Motor neuron (in vitro differentiated cells): ENCODE data around the gene CDH1. TPM values are rescaled to one million over a fixed set of nuclear protein-coding genes. Genes with fewer than 3 reads are reported as not detected.

Source experiments
- ATAC-seq, 8 experiments: fragments of 200-7000 bp; cut with Tn5 transposase; replicated peaks in 6 of 8; 2 replicates each; pipeline ENCODE4 v1.8.0; 2021; ENCODE audit warnings: mild to moderate bottlenecking in 8 of 8, moderate library complexity in 8 of 8
- H3K27ac ChIP-seq, 2 donors: fragments of 250-450 bp; sonication (Bioruptor Pico); 2 replicates each; pipeline ENCODE4 v1.9.0; 2021; ENCODE audit warnings: antibody characterized with exemption in 2 of 2, mild to moderate bottlenecking in 2 of 2, moderate library complexity in 1 of 2
- H3K4me1 ChIP-seq, 2 donors: fragments of 250-450 bp; sonication (Bioruptor Pico); replicated peaks in 1 of 2; 2 replicates each; pipeline ENCODE4 v1.6.1; 2021; ENCODE audit warnings: antibody characterized with exemption in 2 of 2, mild to moderate bottlenecking in 2 of 2, moderate library complexity in 1 of 2
- H3K4me3 ChIP-seq, 5 donors: fragments of 250-450 bp; sonication (Bioruptor Pico); 2 replicates each; pipeline ENCODE4 v1.9.0; 2021; ENCODE audit warnings: antibody characterized with exemption in 5 of 5, mild to moderate bottlenecking in 5 of 5, moderate library complexity in 4 of 5
- WGBS, 10 experiments: fragments of 450-650 bp; shearing (Covaris generic); methylation state at CpG; one replicate each; pipeline ENCODE4 v1.0.0; 2022; 5-methylcytosine and 5-hydroxymethylcytosine counted together
- in situ Hi-C, 9 experiments: fragments of 400-800 bp; cut with MboI; loops; one replicate each; pipeline ENCODE4 v1.15.0; 2021; ENCODE audit warnings: low sequenced_read_pairs in 9 of 9, low pct_unique_long_range_greater_than_20kb in 2 of 9; ENCODE audit not compliant: unreplicated experiment in 9 of 9
- total RNA-seq, 8 experiments: library from RNA; unstranded; fragments of 300-600 nt; gene quantifications; 2 replicates each; pipeline versions ENCODE4 v1.2.3 to v1.2.4, GENCODE V29; 2022

Gene CDH1
- total RNA-seq, 8 experiments from 2014 or later: 0.09 to 6.8 (median 0.55) TPM

DNA sequence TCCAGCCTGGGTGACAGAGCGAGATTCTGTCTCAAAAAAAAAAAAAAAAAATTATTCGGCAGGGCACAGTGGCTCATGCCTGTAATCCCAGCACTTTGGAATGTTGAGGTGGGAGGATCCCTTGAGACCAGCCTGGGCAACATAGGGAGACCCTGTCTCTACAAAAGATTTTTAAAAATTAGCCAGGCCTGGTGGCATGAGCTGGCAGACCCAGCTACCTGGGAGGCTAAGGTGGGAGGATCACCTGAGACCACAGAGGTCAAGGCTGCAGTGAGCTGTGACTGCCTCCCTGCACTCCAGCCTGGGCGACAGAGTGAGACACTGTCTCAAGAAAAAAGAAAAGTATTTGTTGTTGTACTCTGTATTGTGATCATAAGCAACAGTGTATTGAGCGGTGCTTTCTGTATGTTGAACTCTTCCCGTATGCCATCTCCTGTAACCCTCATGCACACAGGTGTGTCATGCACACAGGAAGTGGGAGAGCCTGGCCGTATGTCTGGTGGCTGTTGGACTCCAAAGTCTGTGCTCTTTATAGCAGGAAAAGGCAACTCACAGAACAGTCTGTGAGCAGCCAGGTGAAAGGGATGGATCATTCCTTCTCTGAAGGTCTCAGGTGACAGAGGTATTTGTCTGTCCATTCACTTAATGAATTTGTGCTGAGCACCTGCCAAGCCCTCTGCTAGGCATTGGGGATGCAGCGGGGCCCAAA is 17.1 kb downstream of the CDH1 start:
- Histone ChIP-seq H3K27ac (no peak overlapping the region), H3K4me3 (no peak overlapping the region), H3K4me1 (peaks cover 0 to 2% of the 10 kb centered on the region in 2 donors)
- WGBS, 10 experiments: 0 to 100% (median 86%) methylated on average over 1 to 6 of the region's 7 CpGs; no CpG with 5 or more reads in 2 of the 10 experiments
- in situ Hi-C loops: no loop called here
- no peak for ATAC-seq

DNA sequence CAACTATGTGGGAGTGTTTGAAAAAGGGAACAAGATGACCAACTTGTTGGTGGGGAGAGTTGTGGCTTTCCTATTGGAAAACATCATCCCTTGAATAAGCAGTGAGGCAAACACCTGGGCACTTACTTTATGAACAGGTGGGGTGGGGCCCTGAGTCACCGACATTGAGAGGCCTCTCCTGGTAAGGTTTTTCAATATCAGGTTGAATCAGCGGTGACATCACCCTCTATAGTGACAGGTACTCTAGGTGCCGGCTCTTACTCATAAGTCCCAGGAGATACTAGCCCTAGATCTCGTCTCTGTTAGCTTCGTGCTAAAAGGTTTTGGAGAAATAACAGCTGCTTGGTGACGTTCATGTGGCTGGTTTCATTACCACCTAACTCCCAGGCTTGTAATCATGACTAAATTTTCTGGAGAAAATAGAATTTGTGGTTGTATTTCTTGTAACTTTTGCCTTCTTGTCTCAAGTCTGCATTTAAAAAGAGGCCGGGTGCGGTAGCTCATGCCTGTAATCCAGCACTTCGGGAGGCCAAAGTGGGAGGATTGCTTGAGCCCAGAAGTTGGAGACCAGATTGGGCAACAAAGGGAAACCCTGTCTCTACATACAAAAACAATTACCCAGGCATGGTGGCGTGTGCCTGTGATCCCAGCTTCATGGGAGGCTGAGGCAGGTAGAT is 19.3 kb downstream of the CDH1 start:
- in situ Hi-C loops: no loop called here
- WGBS, 10 experiments: 35 to 81% (median 75%) methylated on average over 1 to 9 of the region's 10 CpGs; no CpG with 5 or more reads in 1 of the 10 experiments
- Histone ChIP-seq H3K27ac (no peak overlapping the region), H3K4me3 (no peak overlapping the region), H3K4me1 (peaks cover 9 to 12% of the 10 kb centered on the region in 2 donors)
- no peak for ATAC-seq

DNA sequence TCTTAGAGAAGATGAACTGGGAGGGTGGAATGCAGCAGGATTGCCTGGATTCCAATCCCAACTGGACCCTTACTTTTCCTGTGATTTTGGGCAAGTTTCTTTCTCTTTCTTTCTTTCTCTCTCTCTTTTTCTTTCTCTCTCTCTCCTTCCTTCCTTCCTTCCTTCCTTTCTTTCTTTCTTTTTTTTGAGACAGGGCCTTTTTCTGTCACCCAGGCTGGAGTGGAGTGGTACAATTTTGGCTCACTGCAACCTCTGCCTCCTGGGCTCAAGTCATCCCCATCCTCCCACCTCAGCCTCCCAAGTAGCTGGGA is 20.5 kb downstream of the CDH1 start:
- Histone ChIP-seq H3K4me3 (no peak overlapping the region), H3K4me1 (peaks cover 9 to 12% of the 10 kb centered on the region in 2 donors), H3K27ac (no peak overlapping the region)
- ATAC-seq: no peak
- in situ Hi-C loops: no loop called here

DNA sequence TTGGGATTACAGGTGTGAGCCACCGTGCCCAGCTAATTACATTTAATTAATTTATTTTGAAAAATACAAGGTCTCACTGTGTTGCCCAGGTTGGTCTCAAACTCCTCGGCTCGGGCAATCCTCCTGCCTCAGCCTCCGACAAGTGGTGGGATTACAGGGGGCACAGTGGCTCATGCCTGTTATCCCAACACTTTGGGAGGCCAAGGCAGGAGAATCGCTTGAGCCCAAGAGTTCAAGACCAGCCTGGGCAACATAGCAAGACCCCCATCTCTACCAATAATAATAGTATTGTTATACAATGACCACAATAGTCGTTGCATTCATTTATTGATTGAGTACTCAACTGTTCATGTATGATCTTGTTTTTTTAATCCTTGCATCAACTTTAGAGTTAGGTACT is 22.0 kb downstream of the CDH1 start:
- H3K4me3 ChIP-seq: no peak overlapping the region
- H3K27ac ChIP-seq: no peak overlapping the region
- ATAC-seq: no peak
- WGBS, 10 experiments: 74 to 100% (median 94%) methylated on average over 1 to 6 of the region's 6 CpGs; no CpG with 5 or more reads in 2 of the 10 experiments
- in situ Hi-C loops: no loop called here
- peaks cover 9 to 17% of the 10 kb centered on the region in 2 donors for H3K4me1 ChIP-seq

DNA sequence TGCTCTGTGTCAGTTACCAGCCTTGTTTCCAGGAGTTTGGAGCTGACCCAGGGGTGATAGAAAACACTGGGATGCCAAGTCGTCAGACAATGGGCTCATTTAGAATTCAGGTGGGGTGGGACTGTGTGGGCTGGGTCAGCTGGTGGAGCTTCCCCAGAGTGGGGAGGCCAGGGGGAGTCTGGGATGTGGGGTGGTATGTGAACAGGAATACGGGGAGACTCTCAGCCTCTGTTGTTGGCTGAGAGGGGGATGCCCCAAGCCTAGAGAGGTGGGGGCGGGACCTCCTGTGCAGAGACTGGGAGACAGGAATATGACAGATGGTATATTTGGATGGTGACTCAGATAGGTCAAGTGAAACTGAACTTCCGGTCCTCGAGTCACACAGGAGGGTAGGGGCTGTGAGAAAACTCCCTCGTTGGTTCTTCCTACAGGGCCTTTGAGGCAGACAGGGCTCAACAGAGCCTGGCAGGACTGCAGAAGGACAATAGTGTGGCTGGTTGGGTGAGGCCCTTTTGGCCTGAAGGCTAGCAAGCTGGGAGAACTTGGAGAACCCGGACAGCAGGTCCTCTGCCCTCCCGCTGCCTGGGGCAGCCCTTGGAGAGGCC is 23.7 kb downstream of the CDH1 start:
- no peak overlapping the region for H3K4me3 ChIP-seq
- H3K4me1 ChIP-seq: peaks cover 9 to 17% of the 10 kb centered on the region in 2 donors
- no peak overlapping the region for H3K27ac ChIP-seq
- ATAC-seq: peak; percentile 36 to 97 (median 90)
- WGBS, 10 experiments: 60 to 64% (median 60%) methylated on average over 1 to 4 of the region's 8 CpGs; no CpG with 5 or more reads in 7 of the 10 experiments
- in situ Hi-C loops: no loop called here

DNA sequence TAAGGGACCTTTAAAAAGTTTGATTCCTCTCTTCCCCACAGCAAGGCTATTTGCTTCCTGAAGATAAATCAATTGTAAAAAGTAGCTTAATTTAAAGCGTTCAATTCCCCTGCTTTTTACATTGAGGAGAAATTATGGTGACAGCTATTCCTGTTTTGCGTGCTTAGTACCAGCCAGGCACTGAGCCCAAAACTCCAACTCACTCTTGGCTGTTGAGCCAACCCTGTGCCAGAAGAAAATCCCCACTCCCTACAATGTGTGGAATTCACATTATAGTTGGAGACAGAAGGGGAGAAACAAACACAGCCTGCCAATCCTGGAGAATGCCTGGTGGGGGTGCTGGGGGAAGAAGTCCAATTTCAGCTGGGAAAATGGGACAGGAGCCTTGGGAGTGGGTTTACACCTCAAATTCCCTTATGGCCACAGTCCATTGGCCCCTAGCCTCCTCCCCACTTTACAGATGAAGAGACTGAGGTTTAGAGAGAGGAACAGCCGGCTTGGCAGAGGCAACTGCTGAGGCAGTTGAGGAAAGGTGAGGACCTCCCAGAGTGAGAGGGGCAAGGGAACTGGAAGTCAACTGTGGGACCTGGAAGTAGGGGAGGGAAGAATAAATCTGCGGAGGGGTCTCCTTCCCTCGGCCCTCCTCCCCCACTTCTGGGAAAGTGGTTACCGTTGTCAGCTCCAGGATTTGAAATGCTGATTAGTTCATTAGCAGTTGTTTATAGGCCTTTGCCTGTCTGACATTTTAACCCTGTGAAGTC is 26.1 kb downstream of the CDH1 start:
- 0 to 50% (median 22%) methylated on average over 1 to 4 of the region's 6 CpGs; no CpG with 5 or more reads in 1 of the 10 experiments for WGBS, 10 experiments
- H3K4me3 ChIP-seq: no peak overlapping the region
- in situ Hi-C loops: no loop called here
- H3K27ac ChIP-seq: no peak overlapping the region
- peaks cover 9 to 17% of the 10 kb centered on the region in 2 donors for H3K4me1 ChIP-seq
- ATAC-seq: peak in 4 of 8 experiments; percentile 31 to 70 (median 55)

DNA sequence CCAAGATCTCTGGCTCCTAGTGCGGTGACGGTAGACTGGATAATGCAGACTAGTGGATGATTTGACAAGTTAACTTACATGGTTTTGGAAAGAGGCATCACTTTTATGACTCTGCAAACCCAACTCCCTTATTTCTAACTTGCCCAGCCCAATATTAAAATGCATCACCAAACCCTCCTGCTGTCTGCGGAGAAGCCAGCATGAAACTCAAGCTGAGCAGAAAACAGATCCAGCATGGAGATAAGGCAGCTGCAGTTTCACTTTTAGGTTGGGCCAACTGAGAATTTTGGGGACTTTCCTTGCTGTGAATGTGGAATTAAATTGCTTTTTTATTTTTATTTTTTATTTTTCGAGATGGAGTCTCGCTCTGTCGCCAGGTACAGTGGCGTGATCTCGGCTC is 27.8 kb downstream of the CDH1 start:
- WGBS, 10 experiments: 67 to 100% (median 84%) methylated on average over 3 to 6 of the region's 8 CpGs; no CpG with 5 or more reads in 2 of the 10 experiments
- H3K27ac ChIP-seq: no peak overlapping the region
- in situ Hi-C loops: no loop called here
- peak in 3 of 8 experiments; percentile 31 to 74 (median 51) for ATAC-seq
- no peak overlapping the region for H3K4me3 ChIP-seq
- peaks cover 9 to 17% of the 10 kb centered on the region in 2 donors for H3K4me1 ChIP-seq

DNA sequence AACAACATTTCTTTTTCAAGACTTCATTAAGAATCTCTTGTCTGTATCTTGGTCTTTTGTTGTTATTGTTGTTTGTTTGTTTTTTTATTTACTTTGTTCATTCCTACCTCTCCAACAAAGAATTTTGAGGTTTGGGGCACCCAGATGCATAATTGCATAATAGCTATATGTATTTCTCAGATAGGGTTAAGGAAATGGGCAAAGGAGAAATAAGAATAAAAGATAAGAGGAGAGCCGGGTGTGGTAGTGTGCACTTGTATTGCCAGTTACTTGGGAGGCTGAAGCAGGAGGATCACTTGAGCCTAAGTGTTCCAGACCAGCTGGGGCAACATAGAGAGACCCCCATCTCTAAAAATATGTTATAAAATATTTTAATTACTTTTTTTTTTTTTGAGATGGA is 30.5 kb downstream of the CDH1 start:
- no peak for ATAC-seq
- 80 to 100% (median 100%) methylated on average over 1 of the region's 1 CpG; no CpG with 5 or more reads in 5 of the 10 experiments for WGBS, 10 experiments
- Histone ChIP-seq H3K4me3 (no peak overlapping the region), H3K4me1 (peaks cover 0 to 5% of the 10 kb centered on the region in 2 donors), H3K27ac (no peak overlapping the region)
- in situ Hi-C loops: no loop called here

DNA sequence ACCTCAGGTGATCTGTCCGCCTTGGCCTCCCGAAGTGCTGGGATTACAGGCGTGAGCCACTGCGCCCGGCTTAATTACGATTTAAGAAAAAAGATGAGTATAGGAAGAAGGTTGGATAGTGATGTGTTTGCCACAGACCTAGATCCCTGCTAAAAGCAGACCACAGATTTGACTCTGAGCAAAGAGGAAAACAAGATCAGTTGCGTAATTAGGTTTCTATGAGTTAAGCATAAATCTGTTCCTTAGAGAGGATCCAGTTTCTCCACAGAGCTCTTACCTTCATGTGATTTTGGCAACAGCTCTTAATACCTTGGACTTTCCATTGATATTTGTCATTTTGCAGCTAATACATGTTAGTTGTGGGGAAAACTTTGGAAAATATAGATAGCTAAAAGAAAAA is 31.1 kb downstream of the CDH1 start:
- WGBS, 10 experiments: 0 to 100% (median 87%) methylated on average over 1 to 6 of the region's 7 CpGs; no CpG with 5 or more reads in 1 of the 10 experiments
- Histone ChIP-seq H3K4me1 (peaks cover 0 to 1% of the 10 kb centered on the region in 2 donors), H3K27ac (no peak overlapping the region), H3K4me3 (no peak overlapping the region)
- no peak for ATAC-seq
- in situ Hi-C loops: no loop called here

DNA sequence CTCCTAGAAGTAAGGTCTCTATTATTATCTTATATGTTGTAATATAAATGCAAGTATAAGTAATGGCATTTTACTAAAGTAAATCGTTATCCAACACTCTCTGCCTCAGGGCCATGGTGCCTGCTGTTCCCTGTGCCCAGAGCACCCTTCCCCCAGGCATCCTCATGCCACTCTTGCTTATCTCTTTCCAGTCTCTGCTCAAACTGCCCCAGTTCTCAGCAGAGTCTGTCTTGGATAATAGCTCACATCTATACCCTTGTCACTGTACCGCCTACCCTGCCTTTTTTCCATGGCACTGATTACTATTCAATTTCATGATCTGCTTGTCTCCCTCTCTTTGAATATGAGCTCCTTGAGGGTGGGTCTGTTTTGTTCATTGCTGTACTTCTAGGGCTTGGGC is 31.7 kb downstream of the CDH1 start:
- in situ Hi-C loops: no loop called here
- Histone ChIP-seq H3K27ac (no peak overlapping the region), H3K4me3 (no peak overlapping the region), H3K4me1 (no peaks in the 10 kb centered on the region)
- WGBS, 10 experiments: 50 to 100% (median 80%) methylated on average over 1 to 2 of the region's 2 CpGs; no CpG with 5 or more reads in 3 of the 10 experiments
- ATAC-seq: no peak

DNA sequence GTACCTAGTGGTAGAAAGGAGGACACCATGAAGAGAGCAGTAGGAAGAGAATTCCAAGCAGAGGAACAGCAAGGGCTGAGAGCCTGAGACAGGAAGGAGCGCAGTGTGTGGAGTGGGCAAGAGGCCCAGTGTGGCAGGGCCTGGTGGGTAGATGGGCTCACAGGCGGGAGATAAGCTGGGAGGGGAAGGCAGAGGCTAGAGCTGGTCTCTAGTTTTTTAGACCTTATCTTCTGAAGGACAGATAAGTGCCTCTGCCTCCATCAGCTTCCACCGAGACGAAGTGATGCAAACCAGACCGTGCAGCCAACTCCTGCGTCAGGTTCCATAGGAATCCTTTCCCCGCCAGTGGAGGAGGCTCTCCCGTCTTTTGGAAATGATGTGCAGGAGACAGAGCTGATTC is 33.6 kb downstream of the CDH1 start:
- no peak for ATAC-seq
- H3K4me3 ChIP-seq: no peak overlapping the region
- in situ Hi-C loops: no loop called here
- no peak overlapping the region for H3K27ac ChIP-seq
- WGBS, 10 experiments: 0 to 100% (median 89%) methylated on average over 1 to 7 of the region's 8 CpGs; no CpG with 5 or more reads in 4 of the 10 experiments
- H3K4me1 ChIP-seq: no peaks in the 10 kb centered on the region

DNA sequence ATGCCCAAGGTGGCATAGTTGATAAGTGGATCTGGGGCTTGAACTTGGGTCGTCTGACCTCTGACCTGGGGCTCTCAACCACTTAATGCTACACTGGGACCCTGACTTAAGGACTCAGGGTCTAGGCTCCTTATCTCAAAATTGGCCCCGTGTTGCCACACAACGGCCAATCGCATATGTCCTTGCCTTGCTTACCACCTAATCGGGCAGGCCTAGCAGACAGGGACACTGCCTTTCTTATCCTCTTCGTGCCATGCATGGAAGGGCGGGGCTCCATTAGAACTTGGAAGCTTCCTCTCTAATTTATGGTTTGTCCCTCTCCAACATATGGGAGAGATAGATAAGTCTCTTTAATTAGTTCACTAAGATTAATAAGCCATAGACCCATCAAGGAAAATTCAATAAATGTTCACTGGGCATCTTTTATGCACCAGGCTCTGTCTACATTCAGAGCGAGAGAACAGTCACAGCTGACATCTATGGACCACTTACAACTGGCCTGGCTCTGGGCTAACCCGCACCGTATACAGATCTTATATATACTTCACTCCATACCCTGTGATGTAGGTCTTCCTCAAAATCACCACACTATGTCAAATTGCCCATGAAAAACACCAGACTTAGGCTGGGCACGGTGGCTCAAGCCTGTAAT is 35.1 kb downstream of the CDH1 start:
- Histone ChIP-seq H3K4me3 (no peak overlapping the region), H3K27ac (no peak overlapping the region), H3K4me1 (no peaks in the 10 kb centered on the region)
- WGBS, 10 experiments: 30 to 100% (median 84%) methylated on average over 2 to 10 of the region's 11 CpGs; no CpG with 5 or more reads in 1 of the 10 experiments
- in situ Hi-C loops: no loop called here
- ATAC-seq: no peak
